ENCODE results near the gene SLC2A2.

Gene SLC2A2

GRCh38 chr3:171026597-171027293, at the start of gene SLC2A2:
TSS of gene SLC2A2 (minus strand) at chr3:171026720. CDS start at chr3:171026670, 50 bp downstream.
- no peak for DNase-seq (ENCODE audit: low spot score)

- DNase-seq (ENCODE audit: low spot score) = no peak
Measured at GRCh38 chr3:171072432-171072831, 45.9 kb upstream of the SLC2A2 start.

- DNase-seq (ENCODE audit: low spot score) = no peak
Measured at GRCh38 chr3:171068658-171069057, 42.1 kb upstream of the SLC2A2 start.

GRCh38 chr3:171066206-171066605, 39.7 kb upstream of the SLC2A2 start:
- DNase-seq (ENCODE audit: low spot score) = no peak

- no peak for DNase-seq (ENCODE audit: low spot score)
Measured at GRCh38 chr3:171065732-171066131, 39.2 kb upstream of the SLC2A2 start.

- no peak for DNase-seq (ENCODE audit: low spot score)
Measured at GRCh38 chr3:171064461-171064860, 37.9 kb upstream of the SLC2A2 start.

- DNase-seq (ENCODE audit: low spot score) = no peak
Measured at GRCh38 chr3:171061749-171062148, 35.2 kb upstream of the SLC2A2 start.

GRCh38 chr3:171059978-171060377, 33.5 kb upstream of the SLC2A2 start:
- no peak for DNase-seq (ENCODE audit: low spot score)

- DNase-seq (ENCODE audit: low spot score) = no peak
Measured at GRCh38 chr3:171058873-171059603, 32.5 kb upstream of the SLC2A2 start.

GRCh38 chr3:171058058-171058457, 31.5 kb upstream of the SLC2A2 start:
- no peak for DNase-seq (ENCODE audit: low spot score)

- no peak for DNase-seq (ENCODE audit: low spot score)
Measured at GRCh38 chr3:171057072-171057471, 30.6 kb upstream of the SLC2A2 start.

- DNase-seq (ENCODE audit: low spot score) = no peak
Measured at GRCh38 chr3:171056528-171056927, 30.0 kb upstream of the SLC2A2 start.

- DNase-seq (ENCODE audit: low spot score) = no peak
Measured at GRCh38 chr3:171055336-171056178, 29.0 kb upstream of the SLC2A2 start.

GRCh38 chr3:171054921-171055320, 28.4 kb upstream of the SLC2A2 start:
- no peak for DNase-seq (ENCODE audit: low spot score)

GRCh38 chr3:171054231-171054630, 27.7 kb upstream of the SLC2A2 start:
- no peak for DNase-seq (ENCODE audit: low spot score)

GRCh38 chr3:171049861-171050444, 23.4 kb upstream of the SLC2A2 start:
- DNase-seq (ENCODE audit: low spot score) = no peak

GRCh38 chr3:171046760-171047159, 20.2 kb upstream of the SLC2A2 start:
- DNase-seq (ENCODE audit: low spot score) = no peak

- no peak for DNase-seq (ENCODE audit: low spot score)
Measured at GRCh38 chr3:171044835-171045793, 18.6 kb upstream of the SLC2A2 start.

GRCh38 chr3:171044384-171044783, 17.9 kb upstream of the SLC2A2 start:
- DNase-seq (ENCODE audit: low spot score) = no peak

GRCh38 chr3:171039674-171040073, 13.2 kb upstream of the SLC2A2 start:
- no peak for DNase-seq (ENCODE audit: low spot score)

- no peak for DNase-seq (ENCODE audit: low spot score)
Measured at GRCh38 chr3:171038342-171038741, 11.8 kb upstream of the SLC2A2 start.
